HG02970 (cell line): ENCODE measurements around the gene HSPA8.
A peak's percentile ranks its signal among the peaks of the same experiment; 100 is the strongest.
"Not testable (repeated sequence)": the region's sequence is repeated elsewhere in the genome, so short reads cannot be mapped to it uniquely, and the experiment has no call there.

ENCODE experiments used
- ATAC-seq: cut with Tn5 transposase; IDR thresholded peaks from one replicate; pipeline ENCODE4 v1.9.1; 2021; ENCODE audit warnings: mild to moderate bottlenecking, moderate library complexity, moderate number of reproducible peaks; ENCODE audit not compliant: unreplicated experiment, low FRiP score

Gene HSPA8

GRCh38 chr11:123061403-123062157 is at the start of gene HSPA8:
Gene HSPA8, minus strand, starts transcription at chr11:123062136. Its CDS starts 812 bp downstream, at chr11:123061324.
- ATAC-seq = peak; percentile 7

- no peak for ATAC-seq
Observed at GRCh38 chr11:123111465-123111864, 49.5 kb upstream of the HSPA8 start.

GRCh38 chr11:123110397-123110796 is 48.5 kb upstream of the HSPA8 start:
- no peak for ATAC-seq

GRCh38 chr11:123107945-123108495 is 46.1 kb upstream of the HSPA8 start:
- no peak for ATAC-seq

GRCh38 chr11:123104697-123105096 is 42.8 kb upstream of the HSPA8 start:
- no peak for ATAC-seq

DNA sequence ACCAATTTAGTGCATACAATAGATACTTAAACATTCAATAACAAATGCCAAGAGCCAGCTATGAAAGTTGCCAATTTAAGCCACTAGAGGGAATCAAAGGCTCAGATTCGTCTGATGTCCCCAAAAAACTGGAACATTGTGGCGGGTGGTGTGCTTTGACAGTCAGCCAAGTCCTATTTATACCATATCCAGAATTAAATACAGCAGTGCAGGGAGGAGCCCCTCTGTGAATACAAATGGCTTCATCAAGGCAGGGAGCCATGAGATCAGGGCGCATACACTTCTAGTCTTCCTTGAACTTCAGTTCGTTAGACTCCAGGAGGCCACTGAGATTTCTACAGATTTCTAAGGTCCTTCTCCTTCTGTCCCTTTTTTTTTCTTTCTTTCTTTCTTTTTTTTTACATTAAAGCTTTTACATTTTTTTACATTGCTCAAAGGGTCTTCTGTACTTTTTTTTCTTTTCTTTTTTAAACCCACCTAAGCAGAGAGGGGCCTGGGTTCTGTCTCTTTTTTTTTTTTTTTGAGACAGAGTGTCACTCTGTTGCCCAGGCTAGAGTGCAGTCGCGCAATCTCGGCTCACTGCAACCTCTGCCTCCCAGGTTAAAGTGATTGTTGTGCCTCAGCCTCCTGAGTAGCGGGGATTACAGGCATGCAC is 41.5 kb upstream of the HSPA8 start:
- no peak for ATAC-seq

- ATAC-seq = no peak
Observed at GRCh38 chr11:123100379-123101085, 38.6 kb upstream of the HSPA8 start.

DNA sequence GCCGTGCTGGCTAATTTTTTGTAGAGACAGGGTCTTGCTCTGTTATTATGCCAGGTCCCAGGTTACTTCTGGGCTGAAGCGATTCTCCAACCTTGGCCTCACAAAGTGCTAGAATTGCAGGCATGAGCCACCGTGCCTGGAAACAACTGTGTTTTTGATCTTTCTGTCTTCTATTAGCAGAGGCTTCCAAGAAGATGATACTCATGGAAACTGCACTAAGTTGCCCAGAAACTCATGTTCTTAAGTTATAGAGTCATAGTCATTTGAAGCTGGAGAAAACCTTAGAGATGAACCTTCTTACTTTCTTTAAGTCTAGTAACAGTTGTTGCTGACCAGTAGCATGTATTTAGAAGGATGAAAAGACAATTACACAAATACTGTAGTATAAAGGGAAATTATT is 37.1 kb upstream of the HSPA8 start:
- ATAC-seq = no peak

DNA sequence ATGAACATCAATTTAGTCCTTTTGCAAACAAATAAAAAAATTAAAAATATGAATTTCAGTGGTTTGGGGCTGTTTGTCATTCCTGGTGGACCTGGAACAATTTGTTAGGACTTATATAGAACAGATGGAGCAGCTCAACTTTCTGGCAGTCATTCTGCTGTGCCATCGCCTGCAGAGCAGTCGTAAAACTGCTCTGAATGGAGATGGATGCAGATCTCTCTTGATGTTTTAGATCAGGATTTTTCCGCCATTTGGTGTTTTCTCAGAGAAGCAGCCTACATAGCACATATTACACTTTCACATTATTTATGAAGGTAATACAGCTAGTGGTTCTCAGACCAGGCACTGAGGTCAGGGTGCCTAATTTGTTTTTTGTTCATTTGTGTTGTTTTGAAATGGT is 31.8 kb upstream of the HSPA8 start:
- ATAC-seq = no peak

GRCh38 chr11:123091506-123091905 is 29.6 kb upstream of the HSPA8 start:
- ATAC-seq = no peak

DNA sequence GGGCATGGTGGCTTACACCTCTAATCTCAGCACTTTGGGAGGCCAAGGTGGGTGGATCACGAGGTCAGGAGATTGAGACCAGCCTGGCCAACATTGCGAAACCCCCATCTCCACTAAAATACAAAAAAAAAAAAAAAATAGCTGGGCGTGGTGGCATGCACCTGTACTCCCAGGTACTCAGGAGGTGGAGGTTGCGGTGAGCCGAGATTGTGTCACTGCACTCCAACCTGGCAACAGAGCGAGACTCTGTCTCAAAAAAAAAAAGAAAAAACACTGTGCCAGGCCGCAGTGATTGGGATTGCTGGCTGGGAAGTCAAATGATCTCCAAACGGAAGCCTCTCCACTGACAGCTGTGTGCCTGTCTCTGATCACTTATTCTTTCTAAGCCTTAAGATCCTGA is 28.2 kb upstream of the HSPA8 start:
- not testable (repeated sequence) for ATAC-seq

- ATAC-seq = not testable (repeated sequence)
Observed at GRCh38 chr11:123088896-123089295, 27.0 kb upstream of the HSPA8 start.

DNA sequence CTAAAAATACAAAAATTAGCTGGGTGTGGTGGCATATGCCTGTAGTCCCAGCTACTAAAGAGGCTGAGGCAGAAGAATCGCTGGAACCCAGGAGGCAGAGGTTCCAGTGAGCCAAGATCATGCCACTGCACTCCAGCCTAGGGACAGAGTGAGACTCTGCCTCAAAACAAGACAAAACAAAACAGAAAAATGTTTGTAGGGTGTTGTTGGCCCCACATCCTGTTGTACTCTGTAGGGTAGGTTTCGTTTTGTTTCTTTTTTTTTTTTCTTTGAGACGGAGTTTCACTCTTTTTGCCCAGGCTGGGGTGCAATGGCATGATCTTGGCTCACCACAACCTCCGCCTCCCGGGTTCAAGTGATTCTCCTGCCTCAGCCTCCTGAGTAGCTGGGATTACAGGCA is 25.7 kb upstream of the HSPA8 start:
- ATAC-seq = not testable (repeated sequence)

- ATAC-seq = no peak
Observed at GRCh38 chr11:123086305-123086704, 24.4 kb upstream of the HSPA8 start.

DNA sequence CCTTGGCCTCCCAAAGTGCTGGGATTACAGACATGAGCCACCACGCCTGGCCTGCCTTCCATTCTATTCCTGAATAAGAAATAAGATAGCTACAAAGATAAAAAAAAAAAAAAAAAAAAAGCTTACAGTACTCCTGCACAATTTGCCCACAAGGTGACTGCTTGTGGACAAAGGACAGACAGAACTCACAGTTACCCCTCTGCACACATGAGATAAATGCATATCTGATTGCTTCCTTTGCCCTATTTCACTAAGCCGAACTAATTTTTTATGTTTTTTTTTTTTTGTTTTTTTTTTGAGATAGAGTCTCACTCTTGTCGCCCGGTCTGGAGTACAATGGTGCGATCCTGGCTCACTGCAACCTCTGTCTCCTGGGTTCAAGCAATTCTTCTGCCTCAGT is 23.6 kb upstream of the HSPA8 start:
- ATAC-seq = no peak

GRCh38 chr11:123084454-123084853 is 22.5 kb upstream of the HSPA8 start:
- no peak for ATAC-seq

GRCh38 chr11:123083623-123084029 is 21.7 kb upstream of the HSPA8 start:
- no peak for ATAC-seq

DNA sequence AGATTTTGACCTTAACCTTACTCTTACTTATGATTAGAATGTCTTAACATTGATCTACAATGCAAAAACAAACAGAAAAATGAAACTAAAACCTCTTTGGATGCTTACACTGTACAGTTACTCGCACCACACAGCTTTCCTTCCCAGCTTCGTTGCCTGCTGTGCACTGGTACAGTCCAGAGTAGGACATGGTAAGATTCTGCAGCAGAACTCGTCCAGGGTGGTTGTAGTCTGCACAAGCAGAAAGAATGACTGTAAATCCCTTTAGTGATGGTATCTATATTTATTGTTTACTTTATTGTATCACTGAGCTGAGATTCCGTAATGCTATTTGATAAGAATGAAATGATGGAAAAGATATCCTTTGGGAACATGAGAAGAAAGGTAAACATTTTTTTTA is 21.0 kb upstream of the HSPA8 start:
- no peak for ATAC-seq

DNA sequence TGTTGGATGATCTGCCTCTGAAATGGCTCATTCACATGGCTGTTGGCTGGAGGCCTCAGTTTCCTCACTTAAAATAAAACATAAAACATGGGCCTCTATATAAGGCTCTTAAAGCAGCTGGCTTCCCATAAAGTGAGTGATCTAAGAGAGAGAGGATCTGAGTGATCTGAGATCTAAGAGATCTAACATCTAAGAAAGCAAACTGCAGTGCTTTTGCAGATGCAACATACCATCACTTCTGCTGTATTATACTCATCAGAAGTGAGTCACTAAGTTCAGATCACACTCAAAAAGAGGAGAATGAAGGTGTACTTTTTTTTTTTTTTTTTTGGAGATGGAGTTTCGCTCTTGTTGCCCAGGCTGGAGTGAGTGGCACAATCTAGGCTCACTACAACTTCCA is 18.1 kb upstream of the HSPA8 start:
- no peak for ATAC-seq

GRCh38 chr11:123076484-123076883 is 14.5 kb upstream of the HSPA8 start:
- ATAC-seq = no peak
